Osteocyte (in vitro differentiated cells): Measurements from ENCODE around the gene ESR1. TPM values are rescaled to one million over a fixed set of nuclear protein-coding genes. Genes with fewer than 3 reads are reported as not detected.

Source experiments
- DNase-seq: peaks from one replicate; pipeline ENCODE4 v3.0.0; 2021; ENCODE audit warnings: mixed read lengths; ENCODE audit not compliant: unreplicated experiment; ENCODE audit errors: extremely low spot score
- H3K27ac Mint-ChIP-seq: one replicate; pipeline ENCODE4 v1.8.0; 2021; ENCODE audit warnings: mild to moderate bottlenecking, mixed read lengths; ENCODE audit not compliant: unreplicated experiment
- H3K27me3 Mint-ChIP-seq: one replicate; pipeline ENCODE4 v1.8.0; 2021; ENCODE audit warnings: mixed read lengths; ENCODE audit not compliant: unreplicated experiment
- H3K36me3 Mint-ChIP-seq: one replicate; pipeline ENCODE4 v1.8.0; 2021; ENCODE audit warnings: mixed read lengths; ENCODE audit not compliant: unreplicated experiment
- H3K4me1 Mint-ChIP-seq: one replicate; pipeline ENCODE4 v1.8.0; 2021; ENCODE audit warnings: mixed read lengths; ENCODE audit not compliant: unreplicated experiment
- H3K4me3 Mint-ChIP-seq: one replicate; pipeline ENCODE4 v1.8.0; 2021; ENCODE audit warnings: mild to moderate bottlenecking, moderate library complexity, mixed read lengths; ENCODE audit not compliant: unreplicated experiment
- H3K9me3 Mint-ChIP-seq: one replicate; pipeline ENCODE4 v1.8.0; 2021; ENCODE audit warnings: mixed read lengths; ENCODE audit not compliant: unreplicated experiment
- total RNA-seq: library from RNA; stranded (reverse); gene quantifications from 2 replicates; pipeline ENCODE4 v1.2.1, GENCODE V29; 2021
- TF ChIP-seq, protein P1 (sequence below): fragments of 200-600 bp; sonication (generic); IDR thresholded peaks from 2 replicates; pipeline ENCODE4 v1.5.0; 2021; ENCODE audit warnings: antibody characterized with exemption, mild to moderate bottlenecking, moderate library complexity

ESR1 gene
- total RNA-seq, 1 donor from 2014 or later, result not detected

DNA sequence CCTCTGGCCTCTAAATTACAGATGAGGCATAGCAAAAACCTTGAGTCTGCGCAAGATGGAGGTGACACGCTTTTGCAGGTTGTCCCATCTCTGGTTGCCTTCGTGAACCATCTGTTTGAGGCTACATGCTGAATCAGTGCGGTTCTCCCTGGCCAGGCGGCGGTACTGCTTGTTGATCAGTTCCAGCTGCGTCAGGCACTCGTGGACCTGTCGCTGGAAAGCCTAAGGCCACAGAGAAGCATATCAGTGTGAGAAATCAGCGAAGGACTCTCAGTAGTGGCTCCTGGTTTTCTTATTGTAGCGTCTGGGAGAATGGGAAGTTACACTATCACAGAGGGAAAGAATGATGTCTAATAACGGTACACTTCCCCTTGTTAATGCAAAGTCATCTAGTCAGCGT is 344.4 kb downstream of the ESR1 start:
- no peaks in the 10 kb centered on the region for H3K27me3 Mint-ChIP-seq
- peak overlapping the region; percentile 20 for H3K27ac Mint-ChIP-seq
- H3K36me3 Mint-ChIP-seq, result peaks cover 45% of the 10 kb centered on the region
- no peaks in the 10 kb centered on the region for H3K9me3 Mint-ChIP-seq
- H3K4me3 Mint-ChIP-seq, result no peak overlapping the region
- peaks cover 25% of the 10 kb centered on the region for H3K4me1 Mint-ChIP-seq
- DNase-seq, result no peak
- TF ChIP-seq, protein P1, sequence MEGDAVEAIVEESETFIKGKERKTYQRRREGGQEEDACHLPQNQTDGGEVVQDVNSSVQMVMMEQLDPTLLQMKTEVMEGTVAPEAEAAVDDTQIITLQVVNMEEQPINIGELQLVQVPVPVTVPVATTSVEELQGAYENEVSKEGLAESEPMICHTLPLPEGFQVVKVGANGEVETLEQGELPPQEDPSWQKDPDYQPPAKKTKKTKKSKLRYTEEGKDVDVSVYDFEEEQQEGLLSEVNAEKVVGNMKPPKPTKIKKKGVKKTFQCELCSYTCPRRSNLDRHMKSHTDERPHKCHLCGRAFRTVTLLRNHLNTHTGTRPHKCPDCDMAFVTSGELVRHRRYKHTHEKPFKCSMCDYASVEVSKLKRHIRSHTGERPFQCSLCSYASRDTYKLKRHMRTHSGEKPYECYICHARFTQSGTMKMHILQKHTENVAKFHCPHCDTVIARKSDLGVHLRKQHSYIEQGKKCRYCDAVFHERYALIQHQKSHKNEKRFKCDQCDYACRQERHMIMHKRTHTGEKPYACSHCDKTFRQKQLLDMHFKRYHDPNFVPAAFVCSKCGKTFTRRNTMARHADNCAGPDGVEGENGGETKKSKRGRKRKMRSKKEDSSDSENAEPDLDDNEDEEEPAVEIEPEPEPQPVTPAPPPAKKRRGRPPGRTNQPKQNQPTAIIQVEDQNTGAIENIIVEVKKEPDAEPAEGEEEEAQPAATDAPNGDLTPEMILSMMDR, result no peak

DNA sequence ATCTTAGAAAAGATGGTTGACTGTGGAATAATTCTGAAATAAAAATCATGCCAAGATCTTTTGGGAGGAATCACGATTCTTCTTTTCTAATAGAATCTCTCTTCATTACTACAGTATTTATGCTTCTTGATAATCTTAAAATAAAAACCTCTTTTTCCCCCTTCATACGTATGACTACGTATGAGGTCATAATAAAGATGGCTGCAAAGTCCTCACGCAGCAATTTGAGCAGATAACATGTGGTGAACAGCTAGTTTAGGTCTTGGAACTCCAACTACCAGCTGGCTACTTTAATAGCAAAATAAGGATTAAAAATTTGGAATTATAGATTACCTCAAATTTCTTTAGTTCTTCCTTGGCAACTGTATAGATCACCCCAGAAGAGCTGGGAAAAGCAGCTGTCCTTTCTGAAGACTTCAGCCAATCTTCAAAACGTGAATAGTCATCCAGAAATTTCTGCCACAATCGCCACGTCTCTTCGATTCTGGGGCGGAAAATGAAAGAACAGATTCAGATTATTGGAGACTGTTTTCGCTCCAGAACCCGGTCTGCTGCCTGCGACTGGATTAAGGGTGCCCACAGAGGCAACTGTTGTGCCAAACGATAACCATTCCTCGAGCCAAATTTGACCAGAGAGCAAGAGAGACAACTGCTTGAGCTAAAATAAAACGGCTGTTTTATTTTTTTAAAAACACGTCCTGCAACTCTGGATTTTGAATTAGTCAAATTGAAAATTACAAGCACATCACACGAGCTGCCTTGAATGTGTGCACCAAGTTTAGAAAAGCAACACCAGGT is 347.3 kb downstream of the ESR1 start:
- Mint-ChIP-seq H3K27ac (no peak overlapping the region), H3K9me3 (no peaks in the 10 kb centered on the region), H3K27me3 (no peaks in the 10 kb centered on the region), H3K4me3 (no peak overlapping the region), H3K4me1 (peaks cover 12% of the 10 kb centered on the region), H3K36me3 (peaks cover 34% of the 10 kb centered on the region)
- TF ChIP-seq, protein P1, result no peak
- DNase-seq, result no peak

DNA sequence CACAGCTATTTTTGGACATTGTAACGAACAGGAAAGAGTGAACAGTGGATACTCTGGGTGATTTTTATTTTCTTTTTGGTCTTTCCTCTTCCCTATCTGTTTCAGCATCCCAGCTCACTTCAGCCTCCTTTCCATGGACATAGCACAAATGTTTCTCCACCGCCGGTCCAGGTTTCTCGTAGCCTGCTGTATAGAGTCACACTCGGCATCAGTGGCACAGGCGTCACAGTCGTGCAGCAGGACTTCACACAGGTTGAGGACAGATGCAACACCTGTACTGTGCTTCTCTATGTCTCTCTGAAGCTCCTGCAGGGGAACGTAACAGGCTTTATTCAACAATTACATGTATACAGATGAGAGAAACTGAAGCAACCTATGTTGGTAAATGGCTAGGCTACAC is 348.3 kb downstream of the ESR1 start:
- no peak overlapping the region for H3K4me3 Mint-ChIP-seq
- H3K4me1 Mint-ChIP-seq, result peaks cover 3% of the 10 kb centered on the region
- no peaks in the 10 kb centered on the region for H3K9me3 Mint-ChIP-seq
- peaks cover 34% of the 10 kb centered on the region for H3K36me3 Mint-ChIP-seq
- TF ChIP-seq, protein P1, result no peak
- DNase-seq, result no peak
- H3K27me3 Mint-ChIP-seq, result no peaks in the 10 kb centered on the region
- H3K27ac Mint-ChIP-seq, result no peak overlapping the region

DNA sequence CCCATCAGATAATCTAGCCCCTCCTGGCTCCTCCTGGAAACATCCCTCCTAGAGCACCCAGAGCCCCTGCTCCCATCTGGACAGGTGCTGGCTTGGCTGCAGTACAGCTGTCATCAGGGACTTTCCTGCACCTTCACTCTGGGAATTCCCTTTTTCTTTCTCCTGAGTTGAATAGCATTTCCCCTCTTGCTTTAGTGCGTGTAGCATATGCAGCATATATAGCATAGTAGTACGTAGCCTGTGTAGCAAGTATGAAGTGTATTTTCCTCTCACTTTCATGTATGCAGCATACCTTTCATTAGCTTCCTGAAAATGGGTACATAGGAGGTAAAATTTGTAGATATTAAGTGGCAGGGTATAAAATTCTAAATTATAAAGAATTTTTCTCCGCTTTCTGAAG is 352.9 kb downstream of the ESR1 start:
- Mint-ChIP-seq H3K27ac (no peak overlapping the region), H3K9me3 (no peaks in the 10 kb centered on the region), H3K36me3 (peaks cover 36% of the 10 kb centered on the region), H3K27me3 (no peaks in the 10 kb centered on the region), H3K4me1 (peaks cover 8% of the 10 kb centered on the region), H3K4me3 (no peak overlapping the region)
- DNase-seq, result no peak
- TF ChIP-seq, protein P1, result no peak

DNA sequence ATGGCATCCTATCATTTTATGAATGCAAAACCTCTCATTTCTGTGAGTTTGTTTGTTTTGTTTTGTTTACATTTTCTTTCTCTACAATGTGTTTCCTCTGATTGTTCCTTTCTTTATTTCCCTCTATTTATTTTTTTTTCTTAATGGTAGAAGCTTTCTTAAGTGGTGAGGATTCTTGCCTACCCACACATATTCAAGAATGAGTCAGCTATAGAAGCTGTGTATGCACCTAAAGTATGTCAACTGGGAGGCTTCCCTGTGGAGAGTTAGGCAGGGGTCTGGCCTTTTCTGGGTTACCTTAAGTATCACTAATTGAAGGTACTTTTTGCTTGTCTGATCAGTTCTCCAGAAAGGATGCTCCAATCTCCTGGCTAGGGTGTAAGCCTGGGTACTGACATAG is 354.0 kb downstream of the ESR1 start:
- H3K36me3 Mint-ChIP-seq, result peaks cover 27% of the 10 kb centered on the region
- H3K27ac Mint-ChIP-seq, result peak overlapping the region; percentile 52
- H3K27me3 Mint-ChIP-seq, result no peaks in the 10 kb centered on the region
- no peaks in the 10 kb centered on the region for H3K9me3 Mint-ChIP-seq
- no peak overlapping the region for H3K4me3 Mint-ChIP-seq
- peaks cover 8% of the 10 kb centered on the region for H3K4me1 Mint-ChIP-seq
- TF ChIP-seq, protein P1, result no peak
- DNase-seq, result no peak
